Measurements from ENCODE around the gene TRMU.

DNA sequence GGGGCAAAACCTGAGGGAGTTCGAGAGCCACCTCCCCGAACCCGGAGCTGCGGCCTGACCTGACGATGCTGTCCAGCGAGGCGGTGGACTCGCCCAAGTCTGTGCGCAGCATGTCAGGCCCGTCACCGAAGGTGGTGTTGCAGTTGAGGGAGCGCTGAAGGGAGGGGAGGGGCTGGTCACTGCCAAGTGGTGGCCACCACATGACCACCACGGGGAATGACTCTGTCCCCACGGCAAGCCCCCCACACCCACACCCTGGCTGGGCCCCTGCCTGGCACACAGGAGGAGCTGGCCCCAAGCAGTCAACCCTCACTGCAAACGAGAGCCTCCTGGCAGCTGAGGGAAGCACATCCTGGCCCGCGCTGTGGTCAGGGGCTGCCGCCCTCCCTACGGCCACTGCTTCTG is 30.8 kb downstream of the TRMU start:
- TF ChIP-seq, protein P1, sequence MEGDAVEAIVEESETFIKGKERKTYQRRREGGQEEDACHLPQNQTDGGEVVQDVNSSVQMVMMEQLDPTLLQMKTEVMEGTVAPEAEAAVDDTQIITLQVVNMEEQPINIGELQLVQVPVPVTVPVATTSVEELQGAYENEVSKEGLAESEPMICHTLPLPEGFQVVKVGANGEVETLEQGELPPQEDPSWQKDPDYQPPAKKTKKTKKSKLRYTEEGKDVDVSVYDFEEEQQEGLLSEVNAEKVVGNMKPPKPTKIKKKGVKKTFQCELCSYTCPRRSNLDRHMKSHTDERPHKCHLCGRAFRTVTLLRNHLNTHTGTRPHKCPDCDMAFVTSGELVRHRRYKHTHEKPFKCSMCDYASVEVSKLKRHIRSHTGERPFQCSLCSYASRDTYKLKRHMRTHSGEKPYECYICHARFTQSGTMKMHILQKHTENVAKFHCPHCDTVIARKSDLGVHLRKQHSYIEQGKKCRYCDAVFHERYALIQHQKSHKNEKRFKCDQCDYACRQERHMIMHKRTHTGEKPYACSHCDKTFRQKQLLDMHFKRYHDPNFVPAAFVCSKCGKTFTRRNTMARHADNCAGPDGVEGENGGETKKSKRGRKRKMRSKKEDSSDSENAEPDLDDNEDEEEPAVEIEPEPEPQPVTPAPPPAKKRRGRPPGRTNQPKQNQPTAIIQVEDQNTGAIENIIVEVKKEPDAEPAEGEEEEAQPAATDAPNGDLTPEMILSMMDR (IDR thresholded peaks at IDR 0.05 in 4 of 5, conservative IDR thresholded peaks at IDR 0.05 in 1 of 5), result no peak
- TF ChIP-seq POLR2A (IDR thresholded peaks at IDR 0.05), result no peak

Data from gastrocnemius medialis (tissue), 4 donors.